Osteoblast (primary cell): ENCODE results near the gene LOXL1. TPM values are rescaled to one million over a fixed set of nuclear protein-coding genes. Genes with fewer than 3 reads are reported as not detected.

Experiments used
- DNase-seq: peaks from one replicate; pipeline ENCODE4 v3.0.0; 2011; ENCODE audit warnings: low spot score, mixed read lengths; ENCODE audit not compliant: insufficient read length; ENCODE audit errors: missing footprints
- H2AFZ ChIP-seq: 2 replicates; pipeline ENCODE4 v1.6.0; 2011; ENCODE audit warnings: mild to moderate bottlenecking, low read length
- H3K27ac ChIP-seq: 2 replicates; pipeline ENCODE4 v1.5.1; 2011; ENCODE audit warnings: mild to moderate bottlenecking, low read depth, low read length, moderate library complexity
- H3K27me3 ChIP-seq: 2 replicates; pipeline ENCODE4 v1.6.0; 2012; ENCODE audit warnings: mild to moderate bottlenecking, control low read depth, inconsistent platforms, low read length, moderate library complexity; ENCODE audit not compliant: insufficient read depth
- H3K36me3 ChIP-seq: 2 replicates; pipeline ENCODE4 v1.5.1; 2011; ENCODE audit warnings: mild to moderate bottlenecking, low read length, control low read depth, moderate library complexity; ENCODE audit not compliant: insufficient read depth
- H3K4me1 ChIP-seq: 2 replicates; pipeline ENCODE4 v1.5.1; 2011; ENCODE audit warnings: mild to moderate bottlenecking, low read length, control low read depth, moderate library complexity; ENCODE audit not compliant: insufficient read depth
- H3K4me2 ChIP-seq: 2 replicates; pipeline ENCODE4 v1.6.0; 2011; ENCODE audit warnings: mild to moderate bottlenecking, low read length; ENCODE audit not compliant: insufficient read depth
- H3K4me3 ChIP-seq: fragments of 200-600 bp; sonication (generic); 3 replicates; pipeline ENCODE4 v1.5.1; 2012; ENCODE audit warnings: mild to moderate bottlenecking, low read length, inconsistent platforms; ENCODE audit not compliant: insufficient read depth
- H3K79me2 ChIP-seq: 2 replicates; pipeline ENCODE4 v1.6.0; 2012; ENCODE audit warnings: mild to moderate bottlenecking, low read length, control low read depth, inconsistent platforms; ENCODE audit not compliant: insufficient read depth
- H3K9me3 ChIP-seq: 2 replicates; pipeline ENCODE4 v1.5.1; 2011; ENCODE audit warnings: low read depth, low read length, control low read depth
- H4K20me1 ChIP-seq: 2 replicates; pipeline ENCODE4 v1.6.0; 2012; ENCODE audit warnings: mild to moderate bottlenecking, low read length, control low read depth; ENCODE audit not compliant: insufficient read depth
- CTCF ChIP-seq: IDR thresholded peaks from 2 replicates; pipeline ENCODE4 v1.5.1; 2011; ENCODE audit warnings: mild to moderate bottlenecking, low read depth, low read length, moderate library complexity; ENCODE audit errors: extremely low read depth
- total RNA-seq: library from RNA; depleted of rRNA; stranded (reverse); fragments of >200 nt; gene quantifications from 2 replicates; pipeline ENCODE4 v1.2.3, GENCODE V29; 2012

The LOXL1 gene
- total RNA-seq, 1 donor: 246 TPM

DNA sequence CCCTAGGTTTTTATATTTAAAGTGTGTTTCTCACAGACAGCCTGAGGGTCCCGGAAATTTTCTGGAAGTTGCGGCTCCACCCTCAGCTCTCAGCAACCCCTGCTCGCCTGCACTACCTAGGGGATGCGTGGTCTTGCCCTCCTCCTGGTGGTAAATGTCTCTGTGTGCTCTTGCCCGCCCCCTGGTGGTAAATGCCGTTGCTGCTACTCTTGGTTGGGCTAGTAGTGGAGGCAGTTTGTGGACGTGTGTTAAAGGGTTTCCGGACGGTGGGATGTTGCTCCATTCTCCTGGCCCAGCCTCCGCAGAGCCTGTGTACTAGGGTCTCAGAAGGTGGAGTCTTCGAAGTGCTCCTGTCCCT lies 38.5 kb downstream of the LOXL1 start:
- H3K4me1 ChIP-seq: peaks cover 27% of the 10 kb centered on the region
- H2AFZ ChIP-seq: peak overlapping the region; percentile 89
- H3K27me3 ChIP-seq: no peaks in the 10 kb centered on the region
- peak; percentile 90 for DNase-seq
- peak overlapping the region; percentile 51 for H3K4me3 ChIP-seq
- no peaks in the 10 kb centered on the region for H4K20me1 ChIP-seq
- peak overlapping the region; percentile 78 for H3K4me2 ChIP-seq
- no peaks in the 10 kb centered on the region for H3K9me3 ChIP-seq
- H3K36me3 ChIP-seq: no peaks in the 10 kb centered on the region
- peak overlapping the region; percentile 40 for H3K27ac ChIP-seq
- H3K79me2 ChIP-seq: no peaks in the 10 kb centered on the region
- TF ChIP-seq CTCF: peak; percentile 98

- Histone ChIP-seq H3K27ac (peak overlapping the region; percentile 40), H2AFZ (peak overlapping the region; percentile 89), H3K36me3 (no peaks in the 10 kb centered on the region), H4K20me1 (no peaks in the 10 kb centered on the region), H3K4me3 (peak overlapping the region; percentile 51), H3K4me1 (peaks cover 27% of the 10 kb centered on the region), H3K27me3 (no peaks in the 10 kb centered on the region), H3K79me2 (no peaks in the 10 kb centered on the region), H3K9me3 (no peaks in the 10 kb centered on the region), H3K4me2 (peak overlapping the region; percentile 78)
- peak; percentile 4 for TF ChIP-seq CTCF
- no peak for DNase-seq
Observed at GRCh38 chr15:73965094-73965757, 39.0 kb downstream of the LOXL1 start.

- DNase-seq: no peak
- Histone ChIP-seq H3K27ac (peak overlapping the region; percentile 40), H2AFZ (no peak overlapping the region), H3K9me3 (no peaks in the 10 kb centered on the region), H3K79me2 (no peaks in the 10 kb centered on the region), H3K36me3 (no peaks in the 10 kb centered on the region), H4K20me1 (no peaks in the 10 kb centered on the region), H3K27me3 (no peaks in the 10 kb centered on the region), H3K4me2 (peak overlapping the region; percentile 78), H3K4me3 (no peak overlapping the region), H3K4me1 (peaks cover 27% of the 10 kb centered on the region)
- TF ChIP-seq CTCF: no peak
Observed at GRCh38 chr15:73965758-73966113, 39.5 kb downstream of the LOXL1 start.

GRCh38 chr15:73968461-73968860 lies 42.2 kb downstream of the LOXL1 start:
- Histone ChIP-seq H3K4me1 (peaks cover 32% of the 10 kb centered on the region), H3K79me2 (no peaks in the 10 kb centered on the region), H3K36me3 (no peaks in the 10 kb centered on the region), H3K4me2 (no peak overlapping the region), H2AFZ (no peak overlapping the region), H3K27ac (no peak overlapping the region), H3K4me3 (no peak overlapping the region), H3K27me3 (no peaks in the 10 kb centered on the region), H4K20me1 (no peaks in the 10 kb centered on the region), H3K9me3 (no peaks in the 10 kb centered on the region)
- no peak for TF ChIP-seq CTCF
- no peak for DNase-seq
